Activated naive CD4-positive, alpha-beta T cell treated with anti-CD3 and anti-CD28 coated beads, Interleukin-2, amount 50 U/mL, for 24 hours (primary cell): Measurements from ENCODE around the gene AMY1C.
"Not testable (repeated sequence)": the region's sequence is repeated elsewhere in the genome, so short reads cannot be mapped to it uniquely, and the experiment has no call there.

Source experiments
- H3K27ac Mint-ChIP-seq: one replicate; pipeline ENCODE4 v1.8.0; 2021; ENCODE audit warnings: mild to moderate bottlenecking, mixed read lengths
- H3K27me3 Mint-ChIP-seq: one replicate; pipeline ENCODE4 v1.8.0; 2021; ENCODE audit warnings: mixed read lengths
- H3K36me3 Mint-ChIP-seq: one replicate; pipeline ENCODE4 v1.8.0; 2021; ENCODE audit warnings: mixed read lengths
- H3K4me1 Mint-ChIP-seq: one replicate; pipeline ENCODE4 v1.8.0; 2021; ENCODE audit warnings: mixed read lengths
- H3K4me3 Mint-ChIP-seq: one replicate; pipeline ENCODE4 v1.8.0; 2021; ENCODE audit warnings: mild to moderate bottlenecking, mixed read lengths
- H3K9me3 Mint-ChIP-seq: one replicate; pipeline ENCODE4 v1.8.0; 2021; ENCODE audit warnings: mixed read lengths

The AMY1C gene

DNA sequence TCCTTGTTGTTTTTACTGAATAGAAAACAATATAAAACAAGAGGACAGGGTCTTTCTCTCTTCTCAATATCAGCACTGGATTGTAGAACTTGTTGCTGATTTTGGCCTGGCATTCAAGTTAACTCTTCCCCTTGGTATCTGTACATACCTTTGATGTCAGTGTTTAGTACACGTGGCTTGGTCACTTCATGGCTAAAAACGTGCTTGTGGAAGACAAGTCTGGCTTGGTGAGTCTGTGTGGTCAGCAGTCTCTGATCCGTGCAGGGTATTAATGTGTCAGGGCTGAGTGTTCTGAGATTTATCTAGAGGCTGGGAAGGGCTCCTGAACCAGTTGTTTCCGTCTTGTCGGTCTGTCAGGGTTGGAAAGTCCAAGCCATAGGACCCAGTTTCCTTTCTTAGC is at the start of gene AMY1C:
Gene AMY1C, plus strand, starts transcription at position 301 of the 400 bp plus-strand sequence. CDS start 572 bp downstream, outside the sequence.
- not testable (repeated sequence) for H3K4me1 Mint-ChIP-seq, H3K36me3 Mint-ChIP-seq, H3K9me3 Mint-ChIP-seq, H3K4me3 Mint-ChIP-seq, H3K27ac Mint-ChIP-seq, H3K27me3 Mint-ChIP-seq

DNA sequence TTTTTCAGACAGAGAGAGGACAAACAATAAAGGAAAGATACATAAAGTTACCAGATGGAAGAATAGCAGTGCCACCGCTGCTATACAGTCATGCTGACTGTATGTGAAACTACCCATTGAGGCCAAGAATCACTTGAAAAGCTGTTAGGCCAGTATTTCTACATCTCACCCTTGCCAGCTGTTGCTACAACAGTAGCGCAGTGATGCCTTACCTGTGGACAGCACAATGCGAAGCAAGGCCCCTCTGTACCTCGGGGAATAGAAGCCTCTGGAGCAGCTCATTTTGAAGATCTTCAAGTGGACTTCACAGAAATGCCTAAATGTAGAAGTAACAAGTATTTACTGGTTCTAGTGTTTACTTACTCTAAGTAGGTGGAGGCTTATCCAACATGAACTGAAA is 49.0 kb upstream of the AMY1C start:
- not testable (repeated sequence) for H3K4me1 Mint-ChIP-seq, H3K36me3 Mint-ChIP-seq, H3K9me3 Mint-ChIP-seq, H3K27me3 Mint-ChIP-seq, H3K27ac Mint-ChIP-seq, H3K4me3 Mint-ChIP-seq

DNA sequence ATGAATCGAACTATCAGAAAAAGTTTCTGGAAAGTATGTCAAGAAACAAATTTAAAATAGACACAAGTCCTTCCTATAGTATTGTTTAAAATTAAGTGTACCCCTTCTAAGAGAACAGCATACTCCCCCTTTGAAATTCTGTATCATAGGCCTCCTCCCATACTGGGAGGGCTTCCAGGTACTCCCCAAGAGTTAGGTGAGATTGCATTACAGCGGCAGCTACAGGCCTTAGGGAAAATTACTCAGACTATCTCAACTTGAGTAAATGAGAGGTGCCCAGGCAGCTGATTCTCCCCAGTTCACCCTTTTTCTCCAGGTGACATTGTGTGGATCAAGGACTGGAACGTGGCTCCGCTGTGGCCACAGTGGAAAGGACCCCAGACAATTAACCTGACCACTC is 48.4 kb upstream of the AMY1C start:
- not testable (repeated sequence) for H3K27me3 Mint-ChIP-seq, H3K9me3 Mint-ChIP-seq, H3K36me3 Mint-ChIP-seq, H3K27ac Mint-ChIP-seq, H3K4me1 Mint-ChIP-seq, H3K4me3 Mint-ChIP-seq

DNA sequence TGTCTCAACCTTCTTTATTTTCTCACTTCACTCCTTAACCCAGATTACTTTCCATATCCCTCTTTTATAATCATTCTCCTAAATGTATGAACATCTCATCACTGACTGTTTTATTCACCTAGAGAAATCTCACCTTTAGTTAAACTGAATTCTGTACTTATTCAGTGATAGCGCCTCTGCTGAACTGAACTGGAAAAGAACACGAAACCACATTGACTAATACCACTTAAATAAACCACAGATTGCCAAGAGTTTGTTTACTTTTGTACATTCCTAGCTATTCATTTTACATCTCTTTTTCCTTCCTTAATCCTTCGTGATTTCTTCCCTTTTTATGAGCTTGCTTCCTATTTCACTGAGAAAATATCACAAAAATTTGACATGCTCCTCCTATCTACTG is 42.0 kb upstream of the AMY1C start:
- not testable (repeated sequence) for H3K27ac Mint-ChIP-seq, H3K4me3 Mint-ChIP-seq, H3K9me3 Mint-ChIP-seq, H3K36me3 Mint-ChIP-seq, H3K4me1 Mint-ChIP-seq, H3K27me3 Mint-ChIP-seq

DNA sequence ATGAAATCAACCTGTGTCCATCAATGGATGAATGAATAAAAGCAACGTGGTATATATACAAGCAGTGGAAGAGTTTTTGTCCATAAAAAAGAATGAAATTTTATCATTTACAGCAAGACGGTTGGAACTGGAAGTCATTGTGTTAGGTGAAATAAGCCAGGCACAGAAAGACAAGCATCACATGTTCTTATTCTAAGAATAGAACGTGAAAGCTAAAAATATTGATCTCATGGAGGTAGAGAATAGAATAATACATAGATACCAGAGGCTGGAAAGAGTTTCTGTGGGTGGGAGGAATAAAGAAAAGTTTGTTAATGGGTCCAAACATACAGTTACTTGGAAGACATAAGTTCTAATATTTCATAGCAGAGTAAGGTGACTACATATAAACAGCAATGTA is 39.3 kb upstream of the AMY1C start:
- not testable (repeated sequence) for H3K4me3 Mint-ChIP-seq, H3K36me3 Mint-ChIP-seq, H3K27ac Mint-ChIP-seq

DNA sequence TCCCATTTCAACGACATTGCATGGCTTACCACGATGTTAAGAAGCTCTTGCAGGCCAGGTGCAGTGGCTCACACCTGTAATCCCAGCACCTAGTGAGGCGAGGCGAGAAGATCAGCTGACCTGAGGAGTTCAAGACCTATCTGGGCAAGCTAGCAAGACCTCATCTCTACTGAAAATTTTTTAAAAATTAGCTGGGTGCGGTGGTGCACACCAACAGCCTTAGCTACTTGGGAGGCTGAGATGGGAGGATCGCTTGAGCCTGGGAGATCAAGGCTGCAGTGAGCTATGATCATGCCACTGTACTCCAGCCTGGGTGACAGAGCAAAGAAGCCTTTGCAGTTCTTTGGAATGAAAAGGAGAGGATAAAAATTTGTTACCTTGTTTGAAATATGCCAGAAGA is 32.3 kb upstream of the AMY1C start:
- H3K36me3 Mint-ChIP-seq, H3K27me3 Mint-ChIP-seq, H3K9me3 Mint-ChIP-seq, H3K4me3 Mint-ChIP-seq, H3K27ac Mint-ChIP-seq, H3K4me1 Mint-ChIP-seq: not testable (repeated sequence)

More for the DNA sequence above, 39.3 kb upstream of the AMY1C start:
- not testable (repeated sequence) for H3K9me3 Mint-ChIP-seq, H3K27me3 Mint-ChIP-seq, H3K4me1 Mint-ChIP-seq

DNA sequence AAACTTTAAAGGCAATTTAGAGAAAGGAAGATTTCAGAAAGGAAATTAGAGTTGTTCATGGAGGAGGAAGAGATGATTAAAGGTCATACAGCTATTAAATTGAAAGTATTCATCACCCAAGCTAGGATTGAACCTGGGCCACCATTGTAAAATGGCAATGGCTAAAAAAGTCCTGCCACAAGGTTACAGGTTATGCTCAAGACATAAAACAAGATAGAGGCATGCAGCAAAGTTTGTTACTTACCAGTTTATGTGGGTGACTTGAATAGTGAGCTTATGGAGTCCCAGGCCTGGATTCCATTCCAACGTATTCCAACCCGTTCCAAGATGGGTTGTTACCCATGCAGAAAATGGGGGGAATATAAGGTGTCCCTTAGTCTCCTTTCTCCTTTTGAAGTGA is 28.2 kb upstream of the AMY1C start:
- H3K36me3 Mint-ChIP-seq, H3K4me1 Mint-ChIP-seq, H3K9me3 Mint-ChIP-seq, H3K27me3 Mint-ChIP-seq, H3K27ac Mint-ChIP-seq, H3K4me3 Mint-ChIP-seq: not testable (repeated sequence)

DNA sequence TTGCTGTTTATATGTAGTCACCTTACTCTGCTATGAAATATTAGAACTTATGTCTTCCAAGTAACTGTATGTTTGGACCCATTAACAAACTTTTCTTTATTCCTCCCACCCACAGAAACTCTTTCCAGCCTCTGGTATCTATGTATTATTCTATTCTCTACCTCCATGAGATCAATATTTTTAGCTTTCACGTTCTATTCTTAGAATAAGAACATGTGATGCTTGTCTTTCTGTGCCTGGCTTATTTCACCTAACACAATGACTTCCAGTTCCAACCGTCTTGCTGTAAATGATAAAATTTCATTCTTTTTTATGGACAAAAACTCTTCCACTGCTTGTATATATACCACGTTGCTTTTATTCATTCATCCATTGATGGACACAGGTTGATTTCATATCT is 14.4 kb upstream of the AMY1C start:
- H3K36me3 Mint-ChIP-seq: not testable (repeated sequence)

DNA sequence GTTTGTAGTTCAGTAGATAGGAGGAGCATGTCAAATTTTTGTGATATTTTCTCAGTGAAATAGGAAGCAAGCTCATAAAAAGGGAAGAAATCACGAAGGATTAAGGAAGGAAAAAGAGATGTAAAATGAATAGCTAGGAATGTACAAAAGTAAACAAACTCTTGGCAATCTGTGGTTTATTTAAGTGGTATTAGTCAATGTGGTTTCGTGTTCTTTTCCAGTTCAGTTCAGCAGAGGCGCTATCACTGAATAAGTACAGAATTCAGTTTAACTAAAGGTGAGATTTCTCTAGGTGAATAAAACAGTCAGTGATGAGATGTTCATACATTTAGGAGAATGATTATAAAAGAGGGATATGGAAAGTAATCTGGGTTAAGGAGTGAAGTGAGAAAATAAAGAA is 11.7 kb upstream of the AMY1C start:
- H3K36me3 Mint-ChIP-seq, H3K27ac Mint-ChIP-seq, H3K4me1 Mint-ChIP-seq, H3K27me3 Mint-ChIP-seq, H3K4me3 Mint-ChIP-seq, H3K9me3 Mint-ChIP-seq: not testable (repeated sequence)

More for the DNA sequence above, 14.4 kb upstream of the AMY1C start:
- H3K4me1 Mint-ChIP-seq, H3K27ac Mint-ChIP-seq, H3K9me3 Mint-ChIP-seq, H3K27me3 Mint-ChIP-seq, H3K4me3 Mint-ChIP-seq: not testable (repeated sequence)

DNA sequence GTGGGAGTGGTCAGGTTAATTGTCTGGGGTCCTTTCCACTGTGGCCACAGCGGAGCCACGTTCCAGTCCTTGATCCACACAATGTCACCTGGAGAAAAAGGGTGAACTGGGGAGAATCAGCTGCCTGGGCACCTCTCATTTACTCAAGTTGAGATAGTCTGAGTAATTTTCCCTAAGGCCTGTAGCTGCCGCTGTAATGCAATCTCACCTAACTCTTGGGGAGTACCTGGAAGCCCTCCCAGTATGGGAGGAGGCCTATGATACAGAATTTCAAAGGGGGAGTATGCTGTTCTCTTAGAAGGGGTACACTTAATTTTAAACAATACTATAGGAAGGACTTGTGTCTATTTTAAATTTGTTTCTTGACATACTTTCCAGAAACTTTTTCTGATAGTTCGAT is 5.2 kb upstream of the AMY1C start:
- H3K9me3 Mint-ChIP-seq, H3K4me1 Mint-ChIP-seq, H3K4me3 Mint-ChIP-seq, H3K36me3 Mint-ChIP-seq, H3K27ac Mint-ChIP-seq, H3K27me3 Mint-ChIP-seq: not testable (repeated sequence)

DNA sequence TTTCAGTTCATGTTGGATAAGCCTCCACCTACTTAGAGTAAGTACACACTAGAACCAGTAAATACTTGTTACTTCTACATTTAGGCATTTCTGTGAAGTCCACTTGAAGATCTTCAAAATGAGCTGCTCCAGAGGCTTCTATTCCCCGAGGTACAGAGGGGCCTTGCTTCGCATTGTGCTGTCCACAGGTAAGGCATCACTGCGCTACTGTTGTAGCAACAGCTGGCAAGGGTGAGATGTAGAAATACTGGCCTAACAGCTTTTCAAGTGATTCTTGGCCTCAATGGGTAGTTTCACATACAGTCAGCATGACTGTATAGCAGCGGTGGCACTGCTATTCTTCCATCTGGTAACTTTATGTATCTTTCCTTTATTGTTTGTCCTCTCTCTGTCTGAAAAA is 4.7 kb upstream of the AMY1C start:
- not testable (repeated sequence) for H3K36me3 Mint-ChIP-seq, H3K9me3 Mint-ChIP-seq, H3K27me3 Mint-ChIP-seq, H3K4me1 Mint-ChIP-seq, H3K4me3 Mint-ChIP-seq, H3K27ac Mint-ChIP-seq

DNA sequence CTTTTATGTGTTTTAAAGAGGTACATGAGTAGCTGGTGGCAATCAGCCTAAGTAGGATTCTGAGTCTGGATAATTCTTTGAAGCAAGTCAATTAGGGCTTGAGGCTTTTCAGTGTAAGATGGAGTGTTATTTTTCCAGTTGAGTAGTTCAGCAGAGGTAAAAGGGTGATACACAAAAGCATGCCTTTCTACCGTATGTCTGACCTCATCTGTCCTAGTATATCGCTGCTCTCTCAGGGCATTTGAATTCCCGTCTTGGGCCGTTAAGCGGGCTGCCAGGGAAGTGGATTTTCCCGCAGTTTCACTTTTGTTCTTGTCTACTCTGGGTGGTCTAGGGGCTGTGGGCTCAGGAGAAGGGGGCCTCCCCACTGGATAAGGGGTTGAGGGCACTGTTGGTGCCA is 1.4 kb upstream of the AMY1C start:
- H3K27me3 Mint-ChIP-seq, H3K27ac Mint-ChIP-seq, H3K4me3 Mint-ChIP-seq, H3K4me1 Mint-ChIP-seq, H3K9me3 Mint-ChIP-seq, H3K36me3 Mint-ChIP-seq: not testable (repeated sequence)

DNA sequence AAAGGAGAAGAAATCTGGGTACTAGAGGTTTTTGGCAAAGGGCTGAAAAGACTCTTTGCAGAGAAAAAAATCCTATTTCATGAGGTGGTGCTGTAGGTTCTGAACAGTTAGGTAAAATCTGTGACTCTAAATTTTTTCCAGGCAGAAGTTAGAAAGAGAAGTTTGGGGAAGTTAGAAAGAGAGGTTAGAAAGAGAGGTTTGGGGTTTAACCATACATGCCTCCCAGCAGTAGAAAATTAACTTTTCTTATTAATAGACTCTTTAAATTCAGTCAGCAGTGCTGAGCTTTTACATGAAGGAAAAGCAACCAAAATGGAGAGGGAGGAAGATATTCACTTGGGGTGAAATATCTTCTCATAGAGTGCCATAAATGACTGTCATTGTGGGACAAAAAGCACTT is 12.2 kb downstream of the AMY1C start:
- Mint-ChIP-seq H3K36me3 (no peaks in the 10 kb centered on the region), H3K9me3 (no peaks in the 10 kb centered on the region), H3K27ac (no peak overlapping the region), H3K4me1 (no peaks in the 10 kb centered on the region), H3K27me3 (no peaks in the 10 kb centered on the region), H3K4me3 (no peak overlapping the region)

DNA sequence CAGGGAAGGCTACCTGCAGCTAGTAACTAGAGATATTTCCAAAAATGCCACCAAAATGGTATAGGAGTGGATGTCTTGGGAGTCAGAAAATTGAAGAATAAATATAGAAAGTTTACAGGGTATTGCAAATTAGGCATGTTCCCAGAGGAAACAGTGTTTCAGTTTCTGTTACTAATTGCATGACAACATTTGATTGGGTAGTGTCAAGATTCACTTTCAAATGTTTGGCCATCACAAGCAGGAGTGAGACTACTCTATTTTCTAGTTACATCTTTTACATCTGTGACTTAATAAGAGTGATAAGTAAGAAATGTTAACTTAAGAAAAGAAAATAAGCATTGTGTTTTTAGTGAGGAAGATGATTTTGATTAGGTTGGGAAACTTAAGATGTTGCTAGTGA is 30.2 kb downstream of the AMY1C start:
- H3K27ac Mint-ChIP-seq: no peak overlapping the region
- no peaks in the 10 kb centered on the region for H3K36me3 Mint-ChIP-seq
- no peak overlapping the region for H3K4me3 Mint-ChIP-seq
- H3K4me1 Mint-ChIP-seq: no peaks in the 10 kb centered on the region
- no peaks in the 10 kb centered on the region for H3K27me3 Mint-ChIP-seq
- no peaks in the 10 kb centered on the region for H3K9me3 Mint-ChIP-seq

DNA sequence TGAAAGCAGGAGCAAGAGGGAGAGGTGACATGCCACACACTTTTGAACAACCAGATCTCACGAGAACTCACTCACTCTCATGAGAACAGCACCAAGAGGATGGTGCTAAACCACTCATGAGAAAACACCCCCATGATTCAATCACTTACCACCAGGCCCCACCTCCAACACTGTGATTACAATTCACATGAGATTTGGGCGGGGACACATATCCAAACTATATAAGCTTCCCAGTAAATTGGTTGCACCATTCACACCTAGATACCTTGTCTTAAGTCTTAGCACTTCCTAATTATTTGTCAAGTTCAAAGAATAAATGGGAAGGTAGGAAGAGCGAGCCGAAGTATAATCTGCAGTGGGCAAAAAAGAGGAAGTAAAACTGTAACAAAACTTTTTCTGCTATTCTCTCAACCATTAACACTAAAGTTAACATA is 34.3 kb downstream of the AMY1C start:
- Mint-ChIP-seq H3K9me3 (no peaks in the 10 kb centered on the region), H3K36me3 (no peaks in the 10 kb centered on the region), H3K4me3 (no peak overlapping the region), H3K27ac (no peak overlapping the region), H3K4me1 (no peaks in the 10 kb centered on the region), H3K27me3 (no peaks in the 10 kb centered on the region)

DNA sequence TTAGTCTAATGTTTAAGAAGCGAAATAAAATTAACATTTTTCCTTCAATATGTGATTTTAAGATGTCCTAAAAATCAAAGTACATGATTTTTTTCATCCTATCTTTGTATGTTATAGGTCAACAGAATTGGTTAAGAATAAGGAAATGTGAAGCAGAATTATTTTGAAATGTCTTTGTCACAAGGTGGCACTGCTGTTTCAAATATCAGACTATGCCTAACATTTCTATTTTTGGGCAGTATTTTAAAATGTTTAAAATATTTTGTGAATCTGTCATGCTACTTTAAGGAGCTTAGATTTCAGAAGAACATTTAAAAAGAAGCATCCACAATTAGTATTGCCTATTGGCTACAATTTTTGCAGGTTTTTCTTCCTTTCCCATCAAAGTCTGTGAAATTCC is 38.7 kb downstream of the AMY1C start:
- Mint-ChIP-seq H3K27ac (no peak overlapping the region), H3K9me3 (no peaks in the 10 kb centered on the region), H3K4me3 (no peak overlapping the region), H3K27me3 (no peaks in the 10 kb centered on the region), H3K36me3 (no peaks in the 10 kb centered on the region), H3K4me1 (no peaks in the 10 kb centered on the region)

DNA sequence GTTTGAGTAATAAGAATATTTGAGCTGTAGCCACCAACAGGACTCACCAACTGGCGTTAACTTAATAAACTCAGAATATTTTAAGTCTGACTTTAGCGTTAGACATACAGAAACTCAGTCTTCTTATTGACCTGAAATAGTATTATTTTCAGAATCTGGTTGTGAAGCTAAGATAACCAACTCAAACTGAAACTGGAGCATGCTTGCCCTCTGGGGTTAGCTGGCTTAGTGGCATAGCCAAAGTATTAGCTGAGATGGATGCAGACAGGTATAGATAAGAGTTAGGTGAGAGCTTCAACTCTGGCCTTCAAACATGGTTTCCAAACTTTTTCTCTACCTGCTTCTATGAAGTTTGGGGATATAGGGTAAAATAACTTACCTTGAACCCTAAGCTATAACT is 40.5 kb downstream of the AMY1C start:
- no peaks in the 10 kb centered on the region for H3K36me3 Mint-ChIP-seq
- no peak overlapping the region for H3K27ac Mint-ChIP-seq
- no peaks in the 10 kb centered on the region for H3K4me1 Mint-ChIP-seq
- no peak overlapping the region for H3K4me3 Mint-ChIP-seq
- H3K27me3 Mint-ChIP-seq: no peaks in the 10 kb centered on the region
- no peaks in the 10 kb centered on the region for H3K9me3 Mint-ChIP-seq
